Caco-2 (cell line): ENCODE measurements around the gene OSTM1. TPM values are rescaled to one million over a fixed set of nuclear protein-coding genes. Genes with fewer than 3 reads are reported as not detected.

Experiments
- BruUV-seq: library from RNA; stranded (reverse); fragments of 400-500 nt; replicated peaks from 2 replicates; lab custom pipeline; 2021; lab: Mats Ljungman, UMichigan
- CTCF ChIA-PET: fragments of 300-600 bp; sonication (Branson Sonifier 250); formaldehyde crosslinking; loops from one replicate; lab custom pipeline; 2022; ENCODE audit warnings: antibody characterized with exemption; lab: Charles Lee
- POLR2A ChIA-PET: fragments of 300-600 bp; sonication (Branson Sonifier 250); formaldehyde crosslinking; loops from one replicate; lab custom pipeline; 2022; ENCODE audit warnings: antibody characterized with exemption; lab: Charles Lee
- DNase-seq, 2 experiments: peaks; one replicate each; pipeline versions ENCODE4 v3.0.0 to v3.0.0-alpha.2; 2020 to 2022
- H3K27me3 ChIP-seq: replicated peaks from 2 replicates; pipeline ENCODE4 v1.6.0; 2011; ENCODE audit warnings: low read length; ENCODE audit not compliant: control insufficient read depth, insufficient read depth
- H3K36me3 ChIP-seq: 2 replicates; pipeline ENCODE4 v1.5.1; 2011; ENCODE audit warnings: low read length; ENCODE audit not compliant: control insufficient read depth, insufficient read depth
- H3K4me1 ChIP-seq: fragments of 250-450 bp; sonication (Bioruptor Pico); 2 replicates; pipeline ENCODE4 v1.5.1; 2020; ENCODE audit warnings: mild to moderate bottlenecking
- H3K4me3 ChIP-seq: 2 replicates; pipeline ENCODE4 v1.5.1; 2011; ENCODE audit warnings: low read depth, mild to moderate bottlenecking, control low read depth, low read length
- H3K9me3 ChIP-seq: fragments of 250-450 bp; sonication (Bioruptor Pico); 2 replicates; pipeline ENCODE4 v1.5.1; 2020; ENCODE audit warnings: mild to moderate bottlenecking, moderate library complexity
- H3K27ac Mint-ChIP-seq: one replicate; pipeline ENCODE4 v1.8.0; 2022; ENCODE audit warnings: mixed read lengths; ENCODE audit not compliant: unreplicated experiment
- H3K27me3 Mint-ChIP-seq: one replicate; pipeline ENCODE4 v1.8.0; 2022; ENCODE audit warnings: mixed read lengths; ENCODE audit not compliant: insufficient read depth, unreplicated experiment
- H3K36me3 Mint-ChIP-seq: one replicate; pipeline ENCODE4 v1.8.0; 2022; ENCODE audit warnings: mild to moderate bottlenecking, mixed read lengths; ENCODE audit not compliant: insufficient read depth, unreplicated experiment
- H3K4me1 Mint-ChIP-seq: one replicate; pipeline ENCODE4 v1.8.0; 2022; ENCODE audit warnings: low read depth, mixed read lengths; ENCODE audit not compliant: unreplicated experiment
- H3K4me3 Mint-ChIP-seq: one replicate; pipeline ENCODE4 v1.8.0; 2022; ENCODE audit warnings: mild to moderate bottlenecking, moderate library complexity, mixed read lengths; ENCODE audit not compliant: unreplicated experiment
- H3K9me3 Mint-ChIP-seq: one replicate; pipeline ENCODE4 v1.8.0; 2022; ENCODE audit warnings: mixed read lengths; ENCODE audit not compliant: unreplicated experiment
- intact Hi-C: fragments of 100-400 bp; cut with micrococcal nuclease; formaldehyde crosslinking; loops from one replicate; pipeline ENCODE4 v1.10.0; 2022; ENCODE audit not compliant: unreplicated experiment
- total RNA-seq: library from RNA; stranded (reverse); gene quantifications from 2 replicates; pipeline ENCODE4 v1.2.3, GENCODE V29; 2022
- TF ChIP-seq, protein P1 (sequence below), 2 experiments: fragments of 200-600 bp in 1 of 2; IDR thresholded peaks; 1 replicate in 1 of 2; 2 replicates in 1 of 2; pipeline versions ENCODE4 v1.5.1 to v1.8.0; 2011 to 2022; ENCODE audit warnings: antibody characterized with exemption in 1 of 2, control low read depth in 1 of 2, inconsistent platforms in 1 of 2, low read depth in 1 of 2, low read length in 1 of 2, mild to moderate bottlenecking in 1 of 2, moderate library complexity in 1 of 2; ENCODE audit not compliant: insufficient read depth in 1 of 2, severe bottlenecking in 1 of 2, unreplicated experiment in 1 of 2

Gene OSTM1
- total RNA-seq, 1 experiment from 2014 or later: 20.1 TPM

DNA sequence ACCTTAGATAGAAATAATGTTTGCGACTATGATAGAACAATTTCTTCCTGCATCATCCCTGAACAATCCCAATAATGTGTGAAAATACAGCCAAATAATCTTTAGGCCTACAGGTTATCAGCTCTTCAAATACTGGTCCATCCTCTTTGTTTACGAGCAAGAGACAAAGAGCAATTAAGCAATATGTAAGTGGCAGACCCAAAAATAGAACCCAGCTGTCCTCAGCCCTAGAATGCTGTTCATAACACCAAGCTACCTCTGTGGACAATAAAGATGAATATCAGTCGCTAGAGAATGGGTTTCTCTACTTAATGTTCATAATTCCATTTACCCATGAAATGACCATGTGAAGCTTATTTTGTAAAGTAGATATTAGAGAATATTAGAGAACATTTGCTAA, 28.4 kb upstream of the OSTM1 start:
- H3K9me3 ChIP-seq: no peaks in the 10 kb centered on the region
- no peak overlapping the region for H3K4me3 ChIP-seq
- H3K4me1 ChIP-seq: no peaks in the 10 kb centered on the region
- H3K36me3 ChIP-seq: no peaks in the 10 kb centered on the region
- no peaks in the 10 kb centered on the region for H3K36me3 Mint-ChIP-seq
- no peak overlapping the region for H3K4me3 Mint-ChIP-seq
- CTCF ChIA-PET: no interaction called here
- intact Hi-C loops: no loop called here
- H3K27me3 Mint-ChIP-seq: no peaks in the 10 kb centered on the region
- POLR2A ChIA-PET: no interaction called here
- BruUV-seq: no TSS peak
- H3K27ac Mint-ChIP-seq: no peak overlapping the region
- no peaks in the 10 kb centered on the region for H3K9me3 Mint-ChIP-seq
- peaks cover 9% of the 10 kb centered on the region for H3K4me1 Mint-ChIP-seq
- TF ChIP-seq, protein P1, sequence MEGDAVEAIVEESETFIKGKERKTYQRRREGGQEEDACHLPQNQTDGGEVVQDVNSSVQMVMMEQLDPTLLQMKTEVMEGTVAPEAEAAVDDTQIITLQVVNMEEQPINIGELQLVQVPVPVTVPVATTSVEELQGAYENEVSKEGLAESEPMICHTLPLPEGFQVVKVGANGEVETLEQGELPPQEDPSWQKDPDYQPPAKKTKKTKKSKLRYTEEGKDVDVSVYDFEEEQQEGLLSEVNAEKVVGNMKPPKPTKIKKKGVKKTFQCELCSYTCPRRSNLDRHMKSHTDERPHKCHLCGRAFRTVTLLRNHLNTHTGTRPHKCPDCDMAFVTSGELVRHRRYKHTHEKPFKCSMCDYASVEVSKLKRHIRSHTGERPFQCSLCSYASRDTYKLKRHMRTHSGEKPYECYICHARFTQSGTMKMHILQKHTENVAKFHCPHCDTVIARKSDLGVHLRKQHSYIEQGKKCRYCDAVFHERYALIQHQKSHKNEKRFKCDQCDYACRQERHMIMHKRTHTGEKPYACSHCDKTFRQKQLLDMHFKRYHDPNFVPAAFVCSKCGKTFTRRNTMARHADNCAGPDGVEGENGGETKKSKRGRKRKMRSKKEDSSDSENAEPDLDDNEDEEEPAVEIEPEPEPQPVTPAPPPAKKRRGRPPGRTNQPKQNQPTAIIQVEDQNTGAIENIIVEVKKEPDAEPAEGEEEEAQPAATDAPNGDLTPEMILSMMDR (IDR thresholded peaks at IDR 0.05; ENCODE audit: insufficient read depth in 1 of 2, low read depth in 1 of 2, low read length in 1 of 2, severe bottlenecking in 1 of 2, unreplicated experiment in 1 of 2): no peak
- no peak for DNase-seq
- no peaks in the 10 kb centered on the region for H3K27me3 ChIP-seq

GRCh38 chr6:108100003-108100402, 25.5 kb upstream of the OSTM1 start:
- ChIA-PET POLR2A (no interaction called here), CTCF (interaction anchor here (0.6 kb wide), 1 partner anchor 11 kb away, joined by 3 read pairs; no protein-coding TSS in a partner anchor)
- Histone ChIP-seq H3K36me3 (no peaks in the 10 kb centered on the region), H3K27me3 (no peaks in the 10 kb centered on the region), H3K4me3 (no peak overlapping the region), H3K4me1 (no peaks in the 10 kb centered on the region), H3K9me3 (no peaks in the 10 kb centered on the region)
- BruUV-seq: no TSS peak
- H3K36me3 Mint-ChIP-seq: no peaks in the 10 kb centered on the region
- no peak for DNase-seq
- H3K27me3 Mint-ChIP-seq: no peaks in the 10 kb centered on the region
- intact Hi-C loops: no loop called here
- peaks cover 9% of the 10 kb centered on the region for H3K4me1 Mint-ChIP-seq
- H3K4me3 Mint-ChIP-seq: no peak overlapping the region
- TF ChIP-seq, protein P1 (IDR thresholded peaks at IDR 0.05; ENCODE audit: insufficient read depth in 1 of 2, low read depth in 1 of 2, low read length in 1 of 2, severe bottlenecking in 1 of 2, unreplicated experiment in 1 of 2): no peak
- no peaks in the 10 kb centered on the region for H3K9me3 Mint-ChIP-seq
- no peak overlapping the region for H3K27ac Mint-ChIP-seq

DNA sequence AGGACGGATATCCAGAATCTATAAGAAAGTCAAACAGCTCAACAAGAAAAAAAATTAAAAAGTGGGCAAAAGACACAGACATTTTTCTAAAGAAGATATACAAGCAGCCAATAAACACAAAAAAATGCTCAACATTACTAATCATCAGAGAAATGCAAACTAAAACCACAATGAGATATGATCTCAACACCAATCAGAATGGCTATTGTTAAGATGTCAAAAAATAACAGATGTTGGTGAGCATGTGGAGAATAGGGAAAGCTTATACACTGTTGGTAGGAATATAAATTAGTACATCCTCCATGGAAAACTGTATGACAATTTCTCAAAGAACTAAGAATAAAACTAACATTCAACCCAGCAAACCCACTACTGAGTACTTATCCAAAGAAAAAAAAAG, 23.3 kb upstream of the OSTM1 start:
- H3K4me1 Mint-ChIP-seq: peaks cover 6% of the 10 kb centered on the region
- TF ChIP-seq, protein P1 (IDR thresholded peaks at IDR 0.05; ENCODE audit: insufficient read depth in 1 of 2, low read depth in 1 of 2, low read length in 1 of 2, severe bottlenecking in 1 of 2, unreplicated experiment in 1 of 2): no peak
- Histone ChIP-seq H3K36me3 (no peaks in the 10 kb centered on the region), H3K27me3 (no peaks in the 10 kb centered on the region), H3K4me3 (no peak overlapping the region), H3K9me3 (no peaks in the 10 kb centered on the region), H3K4me1 (no peaks in the 10 kb centered on the region)
- H3K27ac Mint-ChIP-seq: no peak overlapping the region
- no peaks in the 10 kb centered on the region for H3K27me3 Mint-ChIP-seq
- no peak overlapping the region for H3K4me3 Mint-ChIP-seq
- H3K36me3 Mint-ChIP-seq: no peaks in the 10 kb centered on the region
- intact Hi-C loops: no loop called here
- ChIA-PET CTCF (interaction anchor here (0.6 kb wide), 1 partner anchor 47 kb away, joined by 4 read pairs; no protein-coding TSS in a partner anchor), POLR2A (no interaction called here)
- DNase-seq: no peak
- H3K9me3 Mint-ChIP-seq: no peaks in the 10 kb centered on the region
- no TSS peak for BruUV-seq
